ENCODE measurements around the gene GUCY2D. TPM values are rescaled to one million over a fixed set of nuclear protein-coding genes. Genes with fewer than 3 reads are reported as not detected.

Gene GUCY2D
- total RNA-seq, 4 donors from 2014 or later: 0.14 TPM; not detected in 3

GRCh38 chr17:8067806-8068205, 65.4 kb downstream of the GUCY2D start:
- peaks cover 10 to 30% (median 25%) of the 10 kb centered on the region in 4 donors for H3K4me1 ChIP-seq
- no peak overlapping the region for H3K4me3 ChIP-seq
- intact Hi-C loops (cut with DNase I; ENCODE audit: low total_unique reads): no loop called here
- 40 to 51% methylated on average over 2 to 4 of the region's 4 CpGs for WGBS, 2 donors (ENCODE audit: low coverage in 1 of 2)
- H3K36me3 ChIP-seq: no peaks in the 10 kb centered on the region
- DNase-seq: no peak
- peak overlapping the region in 1 of 4 donors; percentile 88 for H3K27ac ChIP-seq
- H3K27me3 ChIP-seq: peaks cover 38% of the 10 kb centered on the region
- in situ Hi-C loops (cut with MboI; ENCODE audit: low pct_ligation_motif_present in 1 of 4, low pct_unique_long_range_greater_than_20kb in 1 of 4, low sequenced_read_pairs in 3 of 4): loop anchor here in 1 of 4 donors (10.0 kb wide), 1 partner anchor 47 kb away; the partner anchor contains the start of gene ALOXE3
- no peaks in the 10 kb centered on the region for H3K9me3 ChIP-seq
- no peak for TF ChIP-seq CTCF (IDR thresholded peaks at IDR 0.05)
- no peak for TF ChIP-seq POLR2AphosphoS5 (IDR thresholded peaks at IDR 0.05)
- no peak for TF ChIP-seq POLR2A (IDR thresholded peaks at IDR 0.05)
- TF ChIP-seq EP300 (IDR thresholded peaks at IDR 0.05; ENCODE audit: low read depth): no peak

GRCh38 chr17:8068736-8069586, 66.5 kb downstream of the GUCY2D start:
- no peak for TF ChIP-seq POLR2A (IDR thresholded peaks at IDR 0.05)
- TF ChIP-seq POLR2AphosphoS5 (IDR thresholded peaks at IDR 0.05): no peak
- TF ChIP-seq CTCF (IDR thresholded peaks at IDR 0.05): no peak
- no peak for TF ChIP-seq EP300 (IDR thresholded peaks at IDR 0.05; ENCODE audit: low read depth)
- Histone ChIP-seq H3K4me3 (no peak overlapping the region), H3K9me3 (no peaks in the 10 kb centered on the region), H3K36me3 (no peaks in the 10 kb centered on the region), H3K27me3 (peaks cover 39% of the 10 kb centered on the region), H3K4me1 (peaks cover 14 to 42% (median 34%) of the 10 kb centered on the region in 4 donors), H3K27ac (peak overlapping the region; percentile 78 to 88 (median 80))
- intact Hi-C loops (cut with DNase I; ENCODE audit: low total_unique reads): no loop called here
- in situ Hi-C loops (cut with MboI; ENCODE audit: low pct_ligation_motif_present in 1 of 4, low pct_unique_long_range_greater_than_20kb in 1 of 4, low sequenced_read_pairs in 3 of 4): loop anchor here in 1 of 4 donors (10.0 kb wide), 1 partner anchor 46 kb away; the partner anchor contains the start of gene ALOXE3
- DNase-seq: peak; percentile 68
- WGBS, 2 donors (ENCODE audit: low coverage in 1 of 2): 40 to 56% methylated on average over 3 to 9 of the region's 9 CpGs

GRCh38 chr17:8069587-8069860, 67.1 kb downstream of the GUCY2D start:
- in situ Hi-C loops (cut with MboI; ENCODE audit: low pct_ligation_motif_present in 1 of 4, low pct_unique_long_range_greater_than_20kb in 1 of 4, low sequenced_read_pairs in 3 of 4): loop anchor here in 1 of 4 donors (10.0 kb wide), 1 partner anchor 45 kb away; the partner anchor contains the start of gene ALOXE3
- WGBS, 2 donors (ENCODE audit: low coverage in 1 of 2): 53% methylated on average over 2 of the region's 3 CpGs; no CpG with 5 or more reads in 1 of the 2 donors

More at GRCh38 chr17:8069587-8069860, 67.1 kb downstream of the GUCY2D start:
- no peaks in the 10 kb centered on the region for H3K36me3 ChIP-seq
- DNase-seq: peak; percentile 73
- no peaks in the 10 kb centered on the region for H3K9me3 ChIP-seq
- H3K4me1 ChIP-seq: peaks cover 14 to 42% (median 34%) of the 10 kb centered on the region in 4 donors
- H3K4me3 ChIP-seq: no peak overlapping the region
- peak overlapping the region; percentile 78 to 88 (median 80) for H3K27ac ChIP-seq
- H3K27me3 ChIP-seq: peaks cover 39% of the 10 kb centered on the region
- intact Hi-C loops (cut with DNase I; ENCODE audit: low total_unique reads): no loop called here
- TF ChIP-seq POLR2A (IDR thresholded peaks at IDR 0.05): no peak
- TF ChIP-seq POLR2AphosphoS5 (IDR thresholded peaks at IDR 0.05): peak in 1 of 3 donors; percentile 61

Other genes with a start within 250 kb of the GUCY2D start
- gene KDM6B, start 168.4 kb upstream of the GUCY2D start, total RNA-seq: 10 to 100 TPM; 18.3 to 33.7 (median 30.2) TPM
- gene TMEM88, start 147.5 kb upstream of the GUCY2D start, total RNA-seq: 10 to 100 TPM in 1 of 4 donors, 1 to 10 TPM in 3; 2.4 to 13.1 (median 6.8) TPM
- gene NAA38, start 145.1 kb upstream of the GUCY2D start, total RNA-seq: 10 to 100 TPM; 59.8 to 95.3 (median 86.5) TPM
- gene CYB5D1, start 144.6 kb upstream of the GUCY2D start, total RNA-seq: 10 to 100 TPM in 1 of 4 donors, 1 to 10 TPM in 2, not detected in 1; 4.9 to 50.4 (median 9.6) TPM
- gene CHD3, start 113.8 kb upstream of the GUCY2D start, total RNA-seq: 10 to 100 TPM; 53.0 to 71.6 (median 62.0) TPM
- 1 to 10 TPM in 2 of 4 donors, under 1 TPM in 1, not detected in 1; 0.75 to 3.4 (median 2.7) TPM for gene RNF227, start 86.3 kb upstream of the GUCY2D start, total RNA-seq
- gene KCNAB3, start 72.8 kb upstream of the GUCY2D start, total RNA-seq: 1 to 10 TPM in 1 of 4 donors, under 1 TPM in 2, not detected in 1; 0.40 to 1.6 (median 0.82) TPM
- 10 to 100 TPM; 42.7 to 70.9 (median 68.8) TPM for gene TRAPPC1, start 70.7 kb upstream of the GUCY2D start, total RNA-seq
- 10 to 100 TPM; 22.7 to 62.1 (median 31.6) TPM for gene CNTROB, start 70.4 kb upstream of the GUCY2D start, total RNA-seq
- 10 to 100 TPM in 1 of 4 donors, 1 to 10 TPM in 3; 3.3 to 44.4 (median 5.4) TPM for gene ALOX15B, start 36.4 kb downstream of the GUCY2D start, total RNA-seq
- gene ALOX12B, start 85.1 kb downstream of the GUCY2D start, total RNA-seq: not detected
- gene ALOXE3, start 115.9 kb downstream of the GUCY2D start, total RNA-seq: under 1 TPM in 1 of 4 donors, not detected in 3; 0.79 TPM
- gene HES7, start 121.5 kb downstream of the GUCY2D start, total RNA-seq: not detected
- gene PER1, start 149.8 kb downstream of the GUCY2D start, total RNA-seq: 100 to 1,000 TPM in 2 of 4 donors, 10 to 100 TPM in 2; 55.9 to 211 (median 109) TPM
- 10 to 100 TPM; 20.9 to 49.4 (median 30.1) TPM for gene VAMP2, start 160.3 kb downstream of the GUCY2D start, total RNA-seq
- 10 to 100 TPM in 2 of 4 donors, 1 to 10 TPM in 2; 1.5 to 74.6 (median 18.3) TPM for gene TMEM107, start 173.8 kb downstream of the GUCY2D start, total RNA-seq
- gene BORCS6, start 187.6 kb downstream of the GUCY2D start, total RNA-seq: 10 to 100 TPM in 3 of 4 donors, 1 to 10 TPM in 1; 3.2 to 17.1 (median 12.7) TPM
- gene AURKB, start 208.0 kb downstream of the GUCY2D start, total RNA-seq: 1 to 10 TPM; 2.2 to 8.6 (median 5.6) TPM
- gene CTC1, start 245.4 kb downstream of the GUCY2D start, total RNA-seq: 100 to 1,000 TPM in 1 of 4 donors, 10 to 100 TPM in 3; 19.9 to 139 (median 31.7) TPM
- 10 to 100 TPM in 2 of 4 donors, 1 to 10 TPM in 1, under 1 TPM in 1; 0.75 to 24.9 (median 8.9) TPM for gene PFAS, start 246.7 kb downstream of the GUCY2D start, total RNA-seq

Measured in transverse colon (tissue), 4 donors.